CD4-positive, CD25-positive, alpha-beta regulatory T cell (primary cell): ENCODE measurements around the gene ALDH1L1. TPM values are rescaled to one million over a fixed set of nuclear protein-coding genes. Genes with fewer than 3 reads are reported as not detected.

Experiments
- ATAC-seq, 2 donors: fragments of 150-1000 bp; cut with Tn5 transposase; one replicate each; pipeline ENCODE4 v1.10.0; 2021; ENCODE audit warnings: low read depth in 2 of 2, moderate number of reproducible peaks in 2 of 2, moderate library complexity in 1 of 2
- DNase-seq, 3 donors: peaks; one replicate each; pipeline versions ENCODE4 v3.0.0 to v3.0.0-alpha.2; 2012 to 2022; ENCODE audit warnings: mixed read lengths in 1 of 3
- H3K27ac ChIP-seq: one replicate; pipeline ENCODE4 v1.7.0; 2013; ENCODE audit warnings: mild to moderate bottlenecking, low read length; ENCODE audit not compliant: insufficient read depth, poor library complexity, severe bottlenecking
- H3K27me3 ChIP-seq: one replicate; pipeline ENCODE4 v1.7.0; 2013; ENCODE audit warnings: low read length; ENCODE audit not compliant: control insufficient read depth, insufficient read depth
- H3K36me3 ChIP-seq: one replicate; pipeline ENCODE4 v1.7.0; 2013; ENCODE audit warnings: mild to moderate bottlenecking, low read length, moderate library complexity; ENCODE audit not compliant: control insufficient read depth, insufficient read depth
- H3K4me1 ChIP-seq: 2 replicates; pipeline ENCODE4 v1.7.0; 2013; ENCODE audit warnings: mild to moderate bottlenecking, low read length; ENCODE audit not compliant: insufficient read depth, control insufficient read depth, poor library complexity, severe bottlenecking
- H3K4me3 ChIP-seq: one replicate; pipeline ENCODE4 v1.7.0; 2013; ENCODE audit warnings: low read depth, mild to moderate bottlenecking, low read length, moderate library complexity
- H3K9me3 ChIP-seq, 2 experiments: 1 replicate in 1 of 2; 2 replicates in 1 of 2; pipeline ENCODE4 v1.7.0; 2013; ENCODE audit warnings: low read length in 2 of 2, mild to moderate bottlenecking in 1 of 2, moderate library complexity in 1 of 2; ENCODE audit not compliant: control insufficient read depth in 2 of 2
- H3K27ac Mint-ChIP-seq, 3 donors: one replicate each; pipeline ENCODE4 v1.8.0; 2020 to 2022; ENCODE audit warnings: mild to moderate bottlenecking in 3 of 3, mixed read lengths in 3 of 3, moderate library complexity in 2 of 3
- H3K27me3 Mint-ChIP-seq: one replicate; pipeline ENCODE4 v1.8.0; 2022; ENCODE audit warnings: mild to moderate bottlenecking, mixed read lengths
- H3K36me3 Mint-ChIP-seq: one replicate; pipeline ENCODE4 v1.8.0; 2020; ENCODE audit warnings: mixed read lengths
- H3K4me1 Mint-ChIP-seq, 4 donors: one replicate each; pipeline ENCODE4 v1.8.0; 2020 to 2022; ENCODE audit warnings: mixed read lengths in 4 of 4, mild to moderate bottlenecking in 1 of 4
- H3K4me3 Mint-ChIP-seq, 4 donors: one replicate each; pipeline ENCODE4 v1.8.0; 2020 to 2022; ENCODE audit warnings: mild to moderate bottlenecking in 4 of 4, mixed read lengths in 4 of 4, moderate library complexity in 3 of 4
- H3K9me3 Mint-ChIP-seq, 7 donors: one replicate each; pipeline ENCODE4 v1.8.0; 2020 to 2022; ENCODE audit warnings: mixed read lengths in 7 of 7, mild to moderate bottlenecking in 3 of 7, moderate library complexity in 2 of 7
- polyA plus RNA-seq, 4 donors: library from polyadenylated mRNA; unstranded; fragments of 300-500 nt; fragmentation: Illumina TruSeq; gene quantifications; one replicate each; pipeline ENCODE4 v1.2.3, GENCODE V29; 2021
- total RNA-seq: library from RNA; stranded (reverse); gene quantifications from one replicate; pipeline ENCODE4 v1.2.3, GENCODE V29; 2022

Gene ALDH1L1
- total and polyA plus RNA-seq, 5 donors from 2014 or later: 0.08 TPM; not detected in 4

- no peak overlapping the region for H3K4me3 Mint-ChIP-seq
- H3K4me1 ChIP-seq: no peaks in the 10 kb centered on the region
- H3K27me3 ChIP-seq: peaks cover 27% of the 10 kb centered on the region
- H3K36me3 ChIP-seq: no peaks in the 10 kb centered on the region
- no peak for DNase-seq
- ATAC-seq: no peak
- H3K36me3 Mint-ChIP-seq: no peaks in the 10 kb centered on the region
- no peak overlapping the region for H3K27ac Mint-ChIP-seq
- no peaks in the 10 kb centered on the region for H3K9me3 ChIP-seq
- no peak overlapping the region for H3K4me3 ChIP-seq
- peaks cover 0 to 6% (median 0%) of the 10 kb centered on the region in 7 donors for H3K9me3 Mint-ChIP-seq
- no peak overlapping the region for H3K27ac ChIP-seq
- H3K27me3 Mint-ChIP-seq: peaks cover 58% of the 10 kb centered on the region
- no peaks in the 10 kb centered on the region for H3K4me1 Mint-ChIP-seq
Measured at GRCh38 chr3:126167566-126167965, 12.8 kb downstream of the ALDH1L1 start.

GRCh38 chr3:126166009-126166408 lies 14.4 kb downstream of the ALDH1L1 start:
- H3K27ac ChIP-seq: no peak overlapping the region
- H3K4me1 Mint-ChIP-seq: no peaks in the 10 kb centered on the region
- no peaks in the 10 kb centered on the region for H3K9me3 ChIP-seq
- H3K4me3 Mint-ChIP-seq: no peak overlapping the region
- peaks cover 24% of the 10 kb centered on the region for H3K27me3 ChIP-seq
- DNase-seq (no peak), ATAC-seq (no peak)
- no peak overlapping the region for H3K27ac Mint-ChIP-seq
- no peaks in the 10 kb centered on the region for H3K4me1 ChIP-seq
- peaks cover 0 to 4% (median 0%) of the 10 kb centered on the region in 7 donors for H3K9me3 Mint-ChIP-seq
- peaks cover 50% of the 10 kb centered on the region for H3K27me3 Mint-ChIP-seq
- H3K36me3 ChIP-seq: no peaks in the 10 kb centered on the region
- H3K4me3 ChIP-seq: no peak overlapping the region
- no peaks in the 10 kb centered on the region for H3K36me3 Mint-ChIP-seq

DNA sequence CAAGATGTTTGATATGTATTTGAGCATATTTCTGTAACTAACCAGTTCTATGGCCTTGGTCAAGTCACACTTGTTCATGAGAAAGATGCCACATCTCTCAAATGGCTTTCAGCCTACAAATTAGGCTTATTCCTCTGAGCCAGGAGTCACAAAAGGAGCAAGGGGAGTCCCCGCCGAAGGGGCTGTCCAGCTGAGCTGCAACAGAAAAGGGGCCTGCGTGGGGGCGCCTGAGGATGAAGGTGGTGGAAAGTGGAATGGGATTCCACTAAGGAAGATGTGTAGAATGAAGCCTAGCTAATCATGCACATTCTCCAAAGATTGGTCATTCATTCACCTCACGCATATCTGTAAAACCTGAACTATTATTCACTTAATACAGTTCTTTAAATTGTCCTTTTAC lies 19.1 kb downstream of the ALDH1L1 start:
- Histone ChIP-seq H3K4me1 (no peaks in the 10 kb centered on the region), H3K4me3 (no peak overlapping the region), H3K27me3 (peaks cover 9% of the 10 kb centered on the region), H3K36me3 (no peaks in the 10 kb centered on the region), H3K27ac (no peak overlapping the region), H3K9me3 (no peaks in the 10 kb centered on the region)
- Mint-ChIP-seq H3K27me3 (peaks cover 31% of the 10 kb centered on the region), H3K9me3 (peaks cover 0 to 2% (median 0%) of the 10 kb centered on the region in 7 donors), H3K27ac (no peak overlapping the region), H3K36me3 (no peaks in the 10 kb centered on the region), H3K4me1 (no peaks in the 10 kb centered on the region), H3K4me3 (no peak overlapping the region)
- DNase-seq: no peak
- ATAC-seq: no peak

DNA sequence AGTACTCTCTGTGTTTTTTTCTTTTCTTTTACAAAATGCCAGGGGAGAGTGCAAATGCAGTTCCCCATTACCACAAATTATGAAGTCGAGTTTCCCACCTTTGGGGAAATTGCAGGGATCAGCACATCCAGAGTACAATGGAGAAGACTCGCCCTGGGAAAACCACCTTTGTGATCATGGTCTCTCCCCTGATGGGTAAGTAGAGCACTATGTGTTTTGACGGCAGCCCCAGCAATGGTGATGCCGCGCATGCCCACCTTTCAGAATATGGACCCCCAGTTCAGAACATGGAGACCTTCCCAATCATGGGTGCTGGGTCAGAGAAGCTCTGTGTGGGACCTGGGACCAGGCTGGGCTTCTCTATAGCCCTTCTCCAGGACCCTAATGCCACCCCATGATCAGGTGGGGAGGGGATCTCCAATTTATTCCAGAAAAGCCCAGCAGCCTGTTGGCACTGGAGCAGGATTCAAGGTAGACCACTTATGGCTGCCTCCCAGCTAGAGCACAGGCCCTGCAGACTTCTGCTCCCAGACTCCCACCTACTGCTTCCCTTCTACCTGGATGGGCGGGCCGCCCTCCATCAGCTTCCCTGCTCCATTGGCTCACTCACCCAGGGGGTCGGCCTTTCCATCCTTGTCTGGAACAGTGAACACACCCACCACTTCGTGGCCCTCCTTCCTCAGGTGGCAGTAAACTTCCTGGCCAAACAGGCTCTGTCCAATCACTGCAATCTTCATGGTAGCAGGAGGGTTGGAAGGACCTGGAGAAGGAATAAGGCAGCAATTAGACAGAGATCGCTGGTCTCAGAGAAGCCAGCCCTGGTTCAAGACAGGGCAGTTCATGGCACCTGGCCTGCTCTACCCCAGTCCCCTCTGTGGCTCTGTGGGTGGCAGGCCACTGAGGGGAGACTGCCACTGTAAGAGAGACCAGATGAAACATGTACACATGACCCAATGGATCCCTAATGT lies 19.9 kb downstream of the ALDH1L1 start:
- Mint-ChIP-seq H3K27me3 (peaks cover 30% of the 10 kb centered on the region), H3K36me3 (no peaks in the 10 kb centered on the region), H3K4me1 (no peaks in the 10 kb centered on the region), H3K9me3 (peaks cover 0 to 1% (median 0%) of the 10 kb centered on the region in 7 donors), H3K4me3 (no peak overlapping the region), H3K27ac (no peak overlapping the region)
- H3K9me3 ChIP-seq: no peaks in the 10 kb centered on the region
- DNase-seq (no peak), ATAC-seq (no peak)
- no peak overlapping the region for H3K4me3 ChIP-seq
- peaks cover 8% of the 10 kb centered on the region for H3K27me3 ChIP-seq
- H3K36me3 ChIP-seq: no peaks in the 10 kb centered on the region
- H3K27ac ChIP-seq: no peak overlapping the region
- no peaks in the 10 kb centered on the region for H3K4me1 ChIP-seq

DNA sequence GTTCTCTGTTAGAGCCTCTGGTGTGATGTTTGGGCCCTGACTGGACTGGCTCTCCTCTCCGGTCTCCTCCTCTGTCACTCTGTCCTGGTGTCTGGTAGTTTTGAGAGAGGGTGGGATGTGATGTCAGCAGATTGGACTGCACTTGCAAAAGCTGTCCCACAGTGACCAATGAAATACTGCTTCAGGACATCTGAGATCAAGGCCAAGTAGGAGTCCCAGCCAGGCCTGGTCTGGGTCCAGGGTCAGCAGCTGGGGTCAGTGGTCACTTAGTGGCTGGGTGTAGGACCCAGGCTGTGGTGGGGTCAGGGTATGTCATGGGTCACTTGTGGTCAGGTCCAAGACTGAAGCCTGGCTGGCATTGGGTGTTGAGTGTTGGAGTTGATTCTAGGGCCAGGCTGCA lies 20.9 kb downstream of the ALDH1L1 start:
- Mint-ChIP-seq H3K4me3 (no peak overlapping the region), H3K9me3 (no peaks in the 10 kb centered on the region), H3K27ac (no peak overlapping the region), H3K36me3 (no peaks in the 10 kb centered on the region), H3K4me1 (no peaks in the 10 kb centered on the region), H3K27me3 (peaks cover 21% of the 10 kb centered on the region)
- H3K27me3 ChIP-seq: peaks cover 5% of the 10 kb centered on the region
- no peaks in the 10 kb centered on the region for H3K36me3 ChIP-seq
- DNase-seq (no peak), ATAC-seq (no peak)
- H3K9me3 ChIP-seq: no peaks in the 10 kb centered on the region
- no peak overlapping the region for H3K27ac ChIP-seq
- no peak overlapping the region for H3K4me3 ChIP-seq
- no peaks in the 10 kb centered on the region for H3K4me1 ChIP-seq

DNA sequence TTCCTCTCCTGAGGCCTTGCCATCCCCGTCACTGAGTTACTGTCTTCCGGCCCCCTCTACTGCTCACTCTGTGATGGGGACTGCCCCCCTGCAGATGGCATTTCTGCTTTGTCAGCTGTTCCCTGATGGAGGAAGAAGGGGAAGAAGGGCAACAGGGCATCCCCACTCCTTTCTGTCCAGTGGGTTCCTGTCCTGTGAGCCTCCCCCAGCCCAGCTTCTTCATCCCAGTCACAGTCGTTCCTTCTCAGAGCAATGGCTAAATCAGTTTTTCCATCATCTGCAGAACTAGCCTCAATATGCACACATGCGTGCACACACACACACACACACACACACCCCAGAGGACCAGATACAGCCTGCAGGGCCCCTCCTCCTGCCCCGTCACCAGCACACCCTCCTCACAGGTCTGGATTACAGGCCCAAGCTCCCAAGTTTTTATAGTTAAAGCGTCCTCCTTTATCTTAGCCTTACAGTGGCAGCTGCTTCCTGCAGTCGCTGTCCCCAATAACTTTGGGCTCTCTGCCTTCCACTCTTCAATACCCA lies 21.4 kb downstream of the ALDH1L1 start:
- DNase-seq (no peak), ATAC-seq (no peak)
- Histone ChIP-seq H3K27ac (no peak overlapping the region), H3K36me3 (no peaks in the 10 kb centered on the region), H3K9me3 (no peaks in the 10 kb centered on the region), H3K4me3 (no peak overlapping the region), H3K4me1 (no peaks in the 10 kb centered on the region), H3K27me3 (no peaks in the 10 kb centered on the region)
- Mint-ChIP-seq H3K27ac (no peak overlapping the region), H3K9me3 (no peaks in the 10 kb centered on the region), H3K4me1 (no peaks in the 10 kb centered on the region), H3K4me3 (no peak overlapping the region), H3K27me3 (peaks cover 19% of the 10 kb centered on the region), H3K36me3 (no peaks in the 10 kb centered on the region)

DNA sequence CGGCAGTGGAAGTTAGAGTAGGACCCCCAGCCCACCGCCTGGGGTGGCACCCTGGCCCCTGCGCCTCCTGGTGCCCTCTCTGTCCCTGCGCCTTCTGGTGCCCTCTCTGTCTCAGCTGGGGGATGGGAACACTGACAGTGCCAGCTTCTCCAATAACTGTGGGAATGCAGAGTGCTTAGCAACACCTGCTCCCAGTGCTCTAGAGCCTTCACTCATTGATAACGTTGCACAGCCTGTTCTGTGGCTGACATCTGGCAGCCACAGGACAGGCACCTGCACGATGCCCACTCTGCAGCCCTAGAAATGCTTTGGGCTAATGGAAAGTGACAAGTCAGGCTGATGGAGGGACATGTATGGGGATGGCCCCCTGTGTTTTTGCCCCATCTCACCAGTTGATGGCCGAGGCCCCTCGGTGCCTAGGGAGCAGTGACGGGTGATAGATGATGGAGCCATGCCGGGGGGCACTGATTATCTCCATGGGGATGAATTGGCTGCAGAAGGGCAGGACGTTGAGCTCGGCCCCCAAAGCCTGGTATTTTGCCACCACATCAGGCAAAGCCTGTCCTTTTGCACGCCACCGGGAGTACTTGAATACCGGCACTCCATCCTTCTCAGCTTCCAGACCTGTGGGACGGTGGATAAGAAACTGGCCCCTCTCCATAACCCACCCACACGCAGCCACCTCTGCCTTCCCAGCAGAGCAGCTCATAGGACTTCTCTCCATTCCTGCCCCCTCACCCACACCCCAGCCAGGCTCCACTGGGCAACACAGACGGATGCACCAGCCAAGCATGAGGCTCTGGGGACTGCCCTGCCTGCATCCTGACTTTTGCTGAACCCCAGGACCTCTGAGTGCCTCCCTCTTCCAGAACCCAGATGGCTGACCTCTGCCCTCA lies 22.1 kb downstream of the ALDH1L1 start:
- Histone ChIP-seq H3K27ac (no peak overlapping the region), H3K4me1 (no peaks in the 10 kb centered on the region), H3K9me3 (no peaks in the 10 kb centered on the region), H3K27me3 (no peaks in the 10 kb centered on the region), H3K36me3 (no peaks in the 10 kb centered on the region), H3K4me3 (no peak overlapping the region)
- no peak for ATAC-seq
- Mint-ChIP-seq H3K4me3 (no peak overlapping the region), H3K9me3 (no peaks in the 10 kb centered on the region), H3K36me3 (no peaks in the 10 kb centered on the region), H3K27me3 (peaks cover 11% of the 10 kb centered on the region), H3K4me1 (no peaks in the 10 kb centered on the region), H3K27ac (no peak overlapping the region)
- DNase-seq: no peak
